Upper lobe of right lung (tissue), 1 donor: ENCODE data around the gene SLC12A9. TPM values are rescaled to one million over a fixed set of nuclear protein-coding genes. Genes with fewer than 3 reads are reported as not detected.
A peak's percentile ranks its signal among the peaks of the same experiment; 100 is the strongest.

Experiments
- ATAC-seq: fragments of 200-7000 bp; cut with Tn5 transposase; one replicate; pipeline ENCODE4 v1.9.1; 2020; ENCODE audit warnings: mild to moderate bottlenecking, moderate library complexity
- DNase-seq: peaks from one replicate; pipeline ENCODE4 v3.0.0-alpha.2; 2020
- H3K27ac ChIP-seq: fragments of 200-600 bp; one replicate; pipeline ENCODE4 v1.8.0; 2022
- H3K27me3 ChIP-seq: fragments of 200-600 bp; one replicate; pipeline ENCODE4 v1.8.0; 2022; ENCODE audit warnings: mild to moderate bottlenecking
- H3K36me3 ChIP-seq: fragments of 200-600 bp; one replicate; pipeline ENCODE4 v1.8.0; 2022
- H3K4me1 ChIP-seq: fragments of 200-600 bp; one replicate; pipeline ENCODE4 v1.8.0; 2022
- H3K4me3 ChIP-seq: fragments of 200-600 bp; one replicate; pipeline ENCODE4 v1.8.0; 2022; ENCODE audit warnings: mild to moderate bottlenecking
- H3K9me3 ChIP-seq: fragments of 200-600 bp; one replicate; pipeline ENCODE4 v1.8.0; 2022
- CTCF ChIP-seq: fragments of 200-600 bp; IDR thresholded peaks from one replicate; pipeline ENCODE4 v1.8.0; 2022; ENCODE audit warnings: antibody characterized with exemption
- intact Hi-C: fragments of 100-400 bp; cut with DNase I; formaldehyde crosslinking; loops from one replicate; pipeline ENCODE4 v1.11.0; 2022
- total RNA-seq: library from RNA; stranded (reverse); fragmentation: NEBNext Ultra II Directional; extraction: Animal tissue kit (Norgen Biotek cat#: 25700); gene quantifications from one replicate; pipeline ENCODE4 v1.2.1, GENCODE V29; 2021
- donor health status: DM: no; HTN: yes; CAD: no; lungs with severe emphysema.

SLC12A9 gene
- total RNA-seq, 1 donor from 2014 or later, result 39.2 TPM

- intact Hi-C loops, result no loop called here
- peaks cover 14% of the 10 kb centered on the region for H3K36me3 ChIP-seq
- H3K4me3 ChIP-seq, result peak within 1 kb of the TSS; percentile 64
- peaks cover 23% of the 10 kb centered on the region for H3K4me1 ChIP-seq
- H3K27ac ChIP-seq, result peak within 1 kb of the TSS; percentile 78
- DNase-seq (peak; percentile 89), ATAC-seq (peak; percentile 87)
- TF ChIP-seq CTCF, result peak; percentile 19
- H3K27me3 ChIP-seq, result no peaks in the 10 kb centered on the region
- H3K9me3 ChIP-seq, result no peaks in the 10 kb centered on the region
Measured at GRCh38 chr7:100827330-100828226, 24.9 kb upstream of the SLC12A9 start, which contains the start of gene EPHB4. Gene EPHB4, minus strand, starts transcription at chr7:100827523. Its CDS starts 493 bp downstream, at chr7:100827030.

- Histone ChIP-seq H3K4me1 (peaks cover 23% of the 10 kb centered on the region), H3K27me3 (no peaks in the 10 kb centered on the region), H3K27ac (peak overlapping the region; percentile 74), H3K4me3 (peak overlapping the region; percentile 25), H3K36me3 (no peaks in the 10 kb centered on the region), H3K9me3 (no peaks in the 10 kb centered on the region)
- intact Hi-C loops, result no loop called here
- DNase-seq, result peak; percentile 70
- peak; percentile 16 for ATAC-seq
- no peak for TF ChIP-seq CTCF
Measured at GRCh38 chr7:100829150-100829716, 23.3 kb upstream of the SLC12A9 start.

GRCh38 chr7:100830396-100830795 lies 22.1 kb upstream of the SLC12A9 start:
- TF ChIP-seq CTCF, result no peak
- Histone ChIP-seq H3K9me3 (no peaks in the 10 kb centered on the region), H3K36me3 (no peaks in the 10 kb centered on the region), H3K27me3 (no peaks in the 10 kb centered on the region), H3K27ac (no peak overlapping the region), H3K4me1 (peaks cover 21% of the 10 kb centered on the region), H3K4me3 (no peak overlapping the region)
- DNase-seq (no peak), ATAC-seq (no peak)
- intact Hi-C loops, result no loop called here

- no peaks in the 10 kb centered on the region for H3K36me3 ChIP-seq
- intact Hi-C loops, result no loop called here
- H3K4me1 ChIP-seq, result peaks cover 18% of the 10 kb centered on the region
- no peak for TF ChIP-seq CTCF
- no peaks in the 10 kb centered on the region for H3K9me3 ChIP-seq
- ATAC-seq, result no peak
- no peaks in the 10 kb centered on the region for H3K27me3 ChIP-seq
- H3K4me3 ChIP-seq, result no peak overlapping the region
- DNase-seq, result no peak
- H3K27ac ChIP-seq, result peak overlapping the region; percentile 24
Measured at GRCh38 chr7:100832281-100832633, 20.3 kb upstream of the SLC12A9 start.

GRCh38 chr7:100835903-100836811 lies 16.4 kb upstream of the SLC12A9 start:
- DNase-seq, result peak; percentile 80
- intact Hi-C loops, result no loop called here
- H3K27ac ChIP-seq, result peak overlapping the region; percentile 82
- peaks cover 4% of the 10 kb centered on the region for H3K4me1 ChIP-seq
- ATAC-seq, result peak; percentile 80
- no peaks in the 10 kb centered on the region for H3K9me3 ChIP-seq
- peak overlapping the region; percentile 52 for H3K4me3 ChIP-seq
- no peak for TF ChIP-seq CTCF
- H3K36me3 ChIP-seq, result no peaks in the 10 kb centered on the region
- no peaks in the 10 kb centered on the region for H3K27me3 ChIP-seq
